GM12891 (cell line): ENCODE results near the gene UCHL5.
A peak's percentile ranks its signal among the peaks of the same experiment; 100 is the strongest.
"Not testable (repeated sequence)": the region's sequence is repeated elsewhere in the genome, so short reads cannot be mapped to it uniquely, and the experiment has no call there.

Source experiments
- DNase-seq: peaks from one replicate; pipeline ENCODE4 v3.0.0; 2011; ENCODE audit warnings: low spot score; ENCODE audit not compliant: insufficient read length
- FAIRE-seq: peaks from 2 replicates; lab custom pipeline; 2011; peaks lifted over from hg19 to GRCh38; lab: Jason Lieb, UNC
- PAX5 ChIP-seq: IDR thresholded peaks from 2 replicates; pipeline ENCODE4 v1.6.1; 2011; ENCODE audit warnings: low read length, moderate library complexity, mild to moderate bottlenecking; ENCODE audit not compliant: insufficient read depth, severe bottlenecking
- POLR2A ChIP-seq: IDR thresholded peaks from 2 replicates; pipeline ENCODE4 v1.6.1; 2011; ENCODE audit warnings: low read depth, low read length, control low read depth
- POLR2AphosphoS5 ChIP-seq: IDR thresholded peaks from 2 replicates; pipeline ENCODE4 v1.6.1; 2011; ENCODE audit warnings: low read depth, low read length, control low read depth
- POU2F2 ChIP-seq: IDR thresholded peaks from 2 replicates; pipeline ENCODE4 v1.6.1; 2011; ENCODE audit warnings: low read depth, mild to moderate bottlenecking, control low read depth, low read length, moderate library complexity
- SPI1 ChIP-seq: IDR thresholded peaks from 2 replicates; pipeline ENCODE4 v1.6.1; 2011; ENCODE audit warnings: low read depth, low read length, control low read depth
- TAF1 ChIP-seq: IDR thresholded peaks from 2 replicates; pipeline ENCODE4 v1.6.1; 2011; ENCODE audit warnings: low read depth, low read length, control low read depth

UCHL5 gene

DNA sequence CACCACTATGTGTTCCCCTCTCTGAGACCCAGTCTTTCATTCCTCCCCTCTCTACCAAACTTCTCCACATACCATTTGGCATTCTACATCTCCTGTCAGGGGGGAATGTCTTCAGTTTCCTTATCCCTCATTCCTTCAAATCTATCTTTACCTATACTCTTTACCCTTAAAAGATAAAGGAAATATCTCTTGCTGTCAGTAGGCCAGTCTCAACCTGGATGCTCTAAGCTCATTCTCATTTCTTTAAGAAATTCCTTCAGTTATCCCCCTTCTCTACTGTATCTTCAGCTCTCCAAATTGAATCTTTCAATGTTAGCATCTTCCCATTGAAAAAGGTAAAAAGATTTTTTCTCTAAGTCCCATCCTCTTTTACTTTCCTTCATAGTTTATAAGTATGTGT, 6.8 kb upstream of the UCHL5 start:
- TF ChIP-seq POLR2AphosphoS5: no peak
- TF ChIP-seq SPI1: no peak
- TF ChIP-seq POLR2A: no peak
- TF ChIP-seq TAF1: no peak
- TF ChIP-seq POU2F2: no peak
- no peak for TF ChIP-seq PAX5
- DNase-seq: no peak
- FAIRE-seq: no peak

GRCh38 chr1:193062698-193063463, 3.7 kb upstream of the UCHL5 start:
- FAIRE-seq (no peak), DNase-seq (no peak)
- TF ChIP-seq SPI1 (no peak), TAF1 (no peak), POU2F2 (no peak), POLR2AphosphoS5 (no peak), POLR2A (no peak), PAX5 (no peak)

DNA sequence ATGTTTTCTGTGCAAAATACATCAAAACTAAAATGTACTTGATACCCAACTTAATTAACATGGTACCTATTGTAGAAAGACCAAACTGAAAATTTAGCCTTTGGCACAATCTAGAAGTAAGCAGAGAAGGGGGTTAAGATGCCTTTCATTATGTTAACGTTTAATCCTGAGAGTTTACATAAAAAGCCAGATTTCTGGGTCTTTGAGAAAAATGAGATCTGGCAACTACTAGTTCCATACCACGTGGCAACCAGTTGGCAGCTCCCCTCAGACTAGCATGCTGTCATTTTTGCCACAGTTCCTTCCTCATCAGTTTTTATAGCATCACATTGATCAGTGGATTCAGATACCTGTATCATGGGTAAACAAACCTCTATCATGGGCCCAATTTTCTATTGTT, 1.8 kb upstream of the UCHL5 start:
- TF ChIP-seq POLR2A: no peak
- TF ChIP-seq POLR2AphosphoS5: no peak
- TF ChIP-seq TAF1: no peak
- TF ChIP-seq POU2F2: no peak
- no peak for TF ChIP-seq SPI1
- TF ChIP-seq PAX5: no peak
- no peak for DNase-seq
- FAIRE-seq: no peak

DNA sequence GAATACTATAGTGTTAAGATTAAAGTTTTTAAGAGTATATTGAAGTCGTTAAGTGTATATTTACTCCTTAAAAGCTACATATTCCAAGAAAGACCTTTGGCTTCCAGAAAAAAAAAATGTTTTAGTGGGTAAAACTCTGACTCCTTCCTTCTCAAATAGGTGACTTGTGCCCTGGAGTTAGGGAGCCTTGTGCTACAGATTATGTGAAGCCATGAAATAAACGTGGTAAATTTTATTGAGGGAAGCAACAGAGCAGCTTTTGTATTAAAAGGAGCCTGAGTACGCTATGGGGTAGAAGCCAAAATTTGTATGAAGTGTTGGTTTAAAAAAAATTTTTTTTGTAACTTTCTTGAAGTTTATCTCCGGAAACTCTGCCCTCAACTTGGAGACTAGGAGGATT, 1.2 kb upstream of the UCHL5 start:
- DNase-seq (no peak), FAIRE-seq (no peak)
- TF ChIP-seq POLR2AphosphoS5: no peak
- TF ChIP-seq PAX5: no peak
- TF ChIP-seq TAF1: no peak
- TF ChIP-seq POLR2A: no peak
- TF ChIP-seq POU2F2: no peak
- TF ChIP-seq SPI1: no peak

DNA sequence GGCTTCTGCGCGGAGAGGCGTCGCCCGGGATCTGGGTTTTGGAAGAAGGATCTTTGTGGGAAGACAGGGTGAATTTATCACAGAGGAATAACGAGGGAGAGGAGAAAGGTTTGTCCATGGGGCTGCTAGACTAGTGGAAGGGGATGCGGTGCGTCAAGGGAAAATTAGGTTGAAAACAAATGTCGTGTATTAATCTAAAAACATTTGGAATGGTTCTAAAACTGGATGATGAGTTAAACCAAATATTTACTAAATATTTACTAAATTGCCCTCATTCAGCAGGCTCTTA, 899 bp upstream of the UCHL5 start:
- TF ChIP-seq SPI1 (no peak), POU2F2 (no peak), PAX5 (no peak), TAF1 (no peak), POLR2A (no peak), POLR2AphosphoS5 (no peak)
- FAIRE-seq: no peak
- DNase-seq: no peak

GRCh38 chr1:193058529-193059281, 455 bp downstream of the UCHL5 start:
- DNase-seq (peak; percentile 20), FAIRE-seq (no peak)

GRCh38 chr1:193054169-193054675, 4.9 kb downstream of the UCHL5 start:
- FAIRE-seq (no peak), DNase-seq (no peak)

More at GRCh38 chr1:193058529-193059281, 455 bp downstream of the UCHL5 start:
- TF ChIP-seq POLR2AphosphoS5 (peak; percentile 90), POLR2A (peak; percentile 94), SPI1 (peak; percentile 64), POU2F2 (0 out of 2 replicates have a peak, but pooled peaks have one; percentile 71), PAX5 (peak; percentile 83), TAF1 (peak; percentile 89)

DNA sequence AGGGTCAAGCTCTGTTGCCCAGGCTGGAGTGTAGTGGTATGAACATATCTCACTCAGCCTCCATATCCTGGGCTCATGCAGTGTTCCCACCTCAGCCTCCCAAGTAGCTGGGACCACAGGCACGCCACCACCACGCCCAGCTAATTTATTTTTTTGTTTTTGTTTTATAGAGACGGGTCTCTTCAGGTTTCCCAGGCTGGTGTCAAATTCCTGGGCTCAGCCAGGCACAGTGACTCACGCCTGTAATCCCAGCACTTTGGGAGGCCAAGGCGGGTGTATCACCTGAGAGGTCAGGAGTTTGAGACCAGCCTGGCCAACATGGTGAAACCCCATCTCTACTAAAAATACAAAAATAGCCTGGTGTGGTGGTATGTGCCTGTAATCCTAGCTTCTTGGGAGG, 10.2 kb downstream of the UCHL5 start:
- FAIRE-seq, DNase-seq: not testable (repeated sequence)

More at GRCh38 chr1:193054169-193054675, 4.9 kb downstream of the UCHL5 start:
- no peak for TF ChIP-seq POLR2AphosphoS5
- no peak for TF ChIP-seq POU2F2
- TF ChIP-seq SPI1: no peak
- no peak for TF ChIP-seq TAF1
- no peak for TF ChIP-seq PAX5
- no peak for TF ChIP-seq POLR2A

- TF ChIP-seq SPI1 (no peak), POLR2A (no peak), POU2F2 (no peak), TAF1 (no peak), PAX5 (no peak), POLR2AphosphoS5 (no peak)
- peak; percentile 16 for FAIRE-seq
- no peak for DNase-seq
Observed at GRCh38 chr1:193042766-193043691, 16.1 kb downstream of the UCHL5 start.
